Measurements from ENCODE around the gene BTBD16.

- TF ChIP-seq CTCF (IDR thresholded peaks at IDR 0.05) (no peak), POLR2A (IDR thresholded peaks at IDR 0.05) (no peak)
These were observed 36.7 kb downstream of the BTBD16 start for GRCh38 chr10:122307669-122308416.

Measured in body of pancreas (tissue), 4 donors.